Keratinocyte (primary cell): Measurements from ENCODE around the gene TIMM50. TPM values are rescaled to one million over a fixed set of nuclear protein-coding genes. Genes with fewer than 3 reads are reported as not detected.

Source experiments
- DNase-seq: peaks from one replicate; pipeline ENCODE4 v3.0.0-alpha.2; 2011; ENCODE audit warnings: low read depth, missing footprints, low spot score
- FAIRE-seq: peaks from 2 replicates; lab custom pipeline; 2011; peaks lifted over from hg19 to GRCh38; lab: Jason Lieb, UNC
- H2AFZ ChIP-seq: 2 replicates; pipeline ENCODE4 v1.6.0; 2012; ENCODE audit warnings: low read length, control low read depth, inconsistent platforms; ENCODE audit not compliant: control insufficient read depth
- H3K27ac ChIP-seq: 2 replicates; pipeline ENCODE4 v1.5.1; 2011; ENCODE audit warnings: low read length; ENCODE audit not compliant: control insufficient read depth, insufficient read depth
- H3K27me3 ChIP-seq: 3 replicates; pipeline ENCODE4 v1.6.0; 2011; ENCODE audit warnings: low read length; ENCODE audit not compliant: control insufficient read depth, insufficient read depth; ENCODE audit errors: extremely low read depth
- H3K36me3 ChIP-seq, 2 experiments: 2 replicates in 1 of 2; 3 replicates in 1 of 2; pipeline ENCODE4 v1.5.1; 2011; ENCODE audit warnings: low read length in 2 of 2, mild to moderate bottlenecking in 1 of 2; ENCODE audit not compliant: control insufficient read depth in 2 of 2, insufficient read depth in 2 of 2; ENCODE audit errors: extremely low read depth in 1 of 2
- H3K4me1 ChIP-seq: 3 replicates; pipeline ENCODE4 v1.5.1; 2011; ENCODE audit warnings: low read length; ENCODE audit not compliant: control insufficient read depth, insufficient read depth; ENCODE audit errors: extremely low read depth
- H3K4me2 ChIP-seq: 3 replicates; pipeline ENCODE4 v1.6.0; 2011; ENCODE audit warnings: low read depth, low read length; ENCODE audit not compliant: control insufficient read depth, insufficient read depth; ENCODE audit errors: extremely low read depth
- H3K4me3 ChIP-seq, 3 experiments: fragments of 200-600 bp in 1 of 3; sonication (generic) in 1 of 3; 2 replicates in 2 of 3; 3 replicates in 1 of 3; pipeline ENCODE4 v1.5.1; 2011 to 2016; ENCODE audit warnings: low read length in 3 of 3, mild to moderate bottlenecking in 3 of 3, control low read depth in 2 of 3, inconsistent platforms in 1 of 3, low read depth in 1 of 3, mixed read lengths in 1 of 3, mixed run types in 1 of 3, moderate library complexity in 1 of 3; ENCODE audit not compliant: control insufficient read depth in 2 of 3, insufficient read depth in 2 of 3; ENCODE audit errors: extremely low read depth in 1 of 3
- H3K79me2 ChIP-seq: 2 replicates; pipeline ENCODE4 v1.6.0; 2012; ENCODE audit warnings: low read length; ENCODE audit not compliant: control insufficient read depth, insufficient read depth
- H3K9ac ChIP-seq: 3 replicates; pipeline ENCODE4 v1.6.0; 2011; ENCODE audit warnings: low read length; ENCODE audit not compliant: control insufficient read depth, insufficient read depth; ENCODE audit errors: extremely low read depth
- H3K9me1 ChIP-seq: 3 replicates; pipeline ENCODE4 v1.6.0; 2011; ENCODE audit warnings: low read length; ENCODE audit not compliant: control insufficient read depth, insufficient read depth; ENCODE audit errors: extremely low read depth
- H3K9me3 ChIP-seq: 2 replicates; pipeline ENCODE4 v1.5.1; 2012; ENCODE audit warnings: low read depth, low read length; ENCODE audit not compliant: control insufficient read depth
- H4K20me1 ChIP-seq: 3 replicates; pipeline ENCODE4 v1.6.0; 2011; ENCODE audit warnings: low read length; ENCODE audit not compliant: control insufficient read depth, insufficient read depth; ENCODE audit errors: extremely low read depth
- CTCF ChIP-seq, 3 experiments: IDR thresholded peaks in 1 of 3; conservative IDR thresholded peaks in 1 of 3; optimal IDR thresholded peaks in 1 of 3; 2 replicates in 2 of 3; 3 replicates in 1 of 3; pipeline versions ENCODE3 to v1.5.1; 2011; ENCODE audit warnings: low read length in 3 of 3, mild to moderate bottlenecking in 3 of 3, moderate library complexity in 2 of 3, control low read depth in 1 of 3, inconsistent platforms in 1 of 3; ENCODE audit not compliant: insufficient read depth in 2 of 3; ENCODE audit errors: extremely low read depth in 1 of 3
- EZH2 ChIP-seq: IDR thresholded peaks from one replicate; pipeline ENCODE4 v1.6.1; 2012; ENCODE audit warnings: inconsistent platforms, mild to moderate bottlenecking, low read length, moderate library complexity
- dilution Hi-C: fragments of 300-500 bp; cut with MboI; formaldehyde crosslinking; loops from one replicate; pipeline ENCODE4 v1.7.0; 2020; ENCODE audit warnings: low sequenced_read_pairs; ENCODE audit not compliant: extremely low pct_ligation_motif_present
- polyA plus RNA-seq, 5 experiments: library from polyadenylated mRNA; depleted of rRNA in 3 of 5; stranded (reverse) in 3 of 5; stranded (forward) in 1 of 5; unstranded in 1 of 5; fragments of >200 nt; gene quantifications; 1 replicate in 1 of 5; 2 replicates in 3 of 5; 3 replicates in 1 of 5; pipeline versions ENCODE4 v1.2.1 to v1.2.3, GENCODE V29; 2011 to 2012; ENCODE audit warnings: missing spikeins in 2 of 5, low read depth in 1 of 5, low replicate concordance in 1 of 5

The TIMM50 gene
- polyA plus RNA-seq, 1 donor (not counting 4 experiments of a cell fraction or from before 2014, with no cell fraction given): 85.5 TPM

DNA sequence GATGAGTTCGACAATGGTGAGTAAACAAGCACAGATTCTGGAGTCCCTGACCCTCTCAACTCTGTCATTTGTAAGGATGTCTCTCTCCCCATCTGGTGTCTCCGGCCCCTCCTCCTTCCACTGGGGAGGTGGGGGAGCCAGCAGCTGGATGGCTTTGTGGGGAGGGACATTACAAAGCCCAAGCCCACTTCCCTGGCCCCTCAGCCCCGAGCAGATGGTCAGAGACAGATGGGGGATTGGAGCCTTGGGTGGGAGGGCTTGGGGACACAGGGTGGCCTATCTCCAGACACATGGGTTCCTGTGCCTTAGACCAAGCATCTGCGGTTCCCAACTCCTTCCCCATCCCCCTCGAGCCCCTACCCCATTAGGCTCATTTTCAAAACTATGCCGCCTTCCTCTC is 2.5 kb downstream of the TIMM50 start:
- Histone ChIP-seq H3K9me3 (no peaks in the 10 kb centered on the region), H3K27ac (no peak overlapping the region), H3K9ac (no peak overlapping the region), H3K36me3 (peaks cover 24 to 35% of the 10 kb centered on the region in 2 experiments), H4K20me1 (peaks cover 3% of the 10 kb centered on the region), H3K4me2 (no peak overlapping the region), H3K79me2 (peaks cover 33% of the 10 kb centered on the region), H3K4me3 (no peak overlapping the region), H3K9me1 (no peaks in the 10 kb centered on the region), H2AFZ (no peak overlapping the region), H3K4me1 (peaks cover 16% of the 10 kb centered on the region), H3K27me3 (no peaks in the 10 kb centered on the region)
- FAIRE-seq: no peak
- DNase-seq: no peak
- dilution Hi-C loops: no loop called here
- TF ChIP-seq CTCF (optimal IDR thresholded peaks at IDR 0.05 in 1 of 3, IDR thresholded peaks at IDR 0.05 in 1 of 3, conservative IDR thresholded peaks at IDR 0.05 in 1 of 3; ENCODE audit: extremely low read depth in 1 of 3, insufficient read depth in 2 of 3, low read length in 3 of 3) (no peak), EZH2 (no peak)

- Histone ChIP-seq H3K79me2 (peaks cover 10% of the 10 kb centered on the region), H3K9me1 (no peaks in the 10 kb centered on the region), H3K4me2 (no peak overlapping the region), H3K9me3 (no peaks in the 10 kb centered on the region), H3K9ac (no peak overlapping the region), H4K20me1 (peaks cover 3% of the 10 kb centered on the region), H3K36me3 (peaks cover 33 to 48% of the 10 kb centered on the region in 2 experiments), H3K27ac (no peak overlapping the region), H2AFZ (no peak overlapping the region), H3K4me1 (peaks cover 5% of the 10 kb centered on the region), H3K27me3 (no peaks in the 10 kb centered on the region), H3K4me3 (no peak overlapping the region)
- DNase-seq (no peak), FAIRE-seq (no peak)
- dilution Hi-C loops: no loop called here
- TF ChIP-seq CTCF (optimal IDR thresholded peaks at IDR 0.05 in 1 of 3, IDR thresholded peaks at IDR 0.05 in 1 of 3, conservative IDR thresholded peaks at IDR 0.05 in 1 of 3; ENCODE audit: extremely low read depth in 1 of 3, insufficient read depth in 2 of 3, low read length in 3 of 3): no peak
- TF ChIP-seq EZH2: no peak
These were observed 9.1 kb downstream of the TIMM50 start for GRCh38 chr19:39489756-39490155.
